Measurements from ENCODE around the gene PACRG. TPM values are rescaled to one million over a fixed set of nuclear protein-coding genes. Genes with fewer than 3 reads are reported as not detected.
"Not testable (repeated sequence)": the region's sequence is repeated elsewhere in the genome, so short reads cannot be mapped to it uniquely, and the experiment has no call there.

PACRG gene
- total RNA-seq (1 to 10 TPM in 1 of 2 donors, under 1 TPM in 1; 0.47 to 3.7 TPM), polyA plus RNA-seq (1 to 10 TPM; 1.1 to 3.8 TPM)

DNA sequence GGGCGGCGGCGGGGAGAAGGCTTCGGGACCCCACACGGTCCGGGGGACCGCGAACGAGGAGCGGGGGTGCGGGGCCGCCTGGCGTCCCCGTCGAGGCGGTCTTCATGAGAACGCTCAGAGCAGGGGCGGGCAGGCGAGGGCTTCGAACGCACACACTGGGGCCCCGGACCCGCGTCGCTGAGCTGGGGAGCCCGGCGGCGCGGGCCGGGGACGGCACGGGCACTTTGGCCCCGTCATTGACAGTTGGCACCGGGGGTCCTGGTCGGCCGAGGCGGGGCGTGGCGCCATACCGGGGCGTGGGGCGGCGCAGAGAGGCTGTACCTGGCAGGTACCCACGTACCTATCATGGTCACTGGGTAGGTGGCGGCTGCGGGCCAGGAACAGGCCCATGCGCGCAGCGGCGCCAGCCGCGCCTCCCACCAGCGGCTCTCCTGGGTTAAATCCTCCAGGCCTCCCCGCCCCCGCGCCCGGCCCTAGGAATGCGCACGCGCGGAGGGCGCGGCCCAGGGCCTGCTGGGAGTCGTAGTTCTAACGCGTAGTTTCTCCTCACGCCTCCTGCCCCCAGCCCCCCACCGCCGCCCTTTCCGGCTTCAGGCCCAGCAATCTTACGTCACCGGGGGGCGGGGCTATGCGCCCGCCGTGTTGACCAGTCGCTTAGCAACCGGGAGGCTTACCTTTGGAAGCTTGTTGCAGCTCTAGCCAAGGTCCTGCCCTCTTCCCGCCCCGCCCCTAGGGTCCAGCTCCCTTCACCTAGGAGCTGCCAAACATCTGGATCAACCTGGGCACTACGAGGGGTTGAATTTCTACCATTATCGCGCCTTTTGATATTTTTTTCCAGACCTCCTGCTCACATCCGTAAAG is at the start of gene PACRG, which contains the start of gene PRKN:
Gene PACRG (plus strand): TSS at position 653 of the 861 bp plus-strand sequence.
Gene PRKN (minus strand): TSS at position 445 of the 861 bp plus-strand sequence.
- Histone ChIP-seq H3K4me1 (ENCODE audit: control insufficient read depth in 4 of 4, insufficient read depth in 4 of 4, low read length in 3 of 4) (peaks cover 0 to 18% (median 10%) of the 10 kb centered on the region in 4 donors), H3K27ac (ENCODE audit: low read depth in 1 of 2, low read length in 2 of 2) (peak within 1 kb of the TSS; percentile 94 to 95), H3K9ac (ENCODE audit: low read depth in 1 of 2, low read length in 2 of 2) (peak within 1 kb of the TSS; percentile 81), H3K36me3 (ENCODE audit: control insufficient read depth in 4 of 4, insufficient read depth in 3 of 4, low read depth in 1 of 4, low read length in 3 of 4) (no peaks in the 10 kb centered on the region), H3K9me3 (ENCODE audit: control insufficient read depth in 4 of 4, low read length in 3 of 4) (no peaks in the 10 kb centered on the region), H3K27me3 (ENCODE audit: control insufficient read depth in 4 of 4, insufficient read depth in 4 of 4, low read length in 3 of 4) (no peaks in the 10 kb centered on the region), H3K4me3 (ENCODE audit: low read depth in 1 of 3, low read length in 3 of 3) (peak within 1 kb of the TSS; percentile 73 to 79 (median 74))
- peak; percentile 98 for DNase-seq (ENCODE audit: low spot score)
- 2% methylated on average over 84 of the region's 84 CpGs for WGBS
- peak in 1 of 2 donors; percentile 40 for TF ChIP-seq RAD21 (IDR thresholded peaks at IDR 0.05)
- TF ChIP-seq EGR1 (IDR thresholded peaks at IDR 0.05; ENCODE audit: low read depth in 2 of 2) = peak; percentile 93 to 98
- TF ChIP-seq HNF4A (conservative IDR thresholded peaks at IDR 0.05) = peak; percentile 55 to 61
- TF ChIP-seq SP1 (IDR thresholded peaks at IDR 0.05) = peak; percentile 70
- TF ChIP-seq, protein P1, sequence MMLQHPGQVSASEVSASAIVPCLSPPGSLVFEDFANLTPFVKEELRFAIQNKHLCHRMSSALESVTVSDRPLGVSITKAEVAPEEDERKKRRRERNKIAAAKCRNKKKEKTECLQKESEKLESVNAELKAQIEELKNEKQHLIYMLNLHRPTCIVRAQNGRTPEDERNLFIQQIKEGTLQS (IDR thresholded peaks at IDR 0.05) = peak; percentile 88
- TF ChIP-seq FOXA2 (IDR thresholded peaks at IDR 0.05) = peak; percentile 24
- TF ChIP-seq, protein P2, sequence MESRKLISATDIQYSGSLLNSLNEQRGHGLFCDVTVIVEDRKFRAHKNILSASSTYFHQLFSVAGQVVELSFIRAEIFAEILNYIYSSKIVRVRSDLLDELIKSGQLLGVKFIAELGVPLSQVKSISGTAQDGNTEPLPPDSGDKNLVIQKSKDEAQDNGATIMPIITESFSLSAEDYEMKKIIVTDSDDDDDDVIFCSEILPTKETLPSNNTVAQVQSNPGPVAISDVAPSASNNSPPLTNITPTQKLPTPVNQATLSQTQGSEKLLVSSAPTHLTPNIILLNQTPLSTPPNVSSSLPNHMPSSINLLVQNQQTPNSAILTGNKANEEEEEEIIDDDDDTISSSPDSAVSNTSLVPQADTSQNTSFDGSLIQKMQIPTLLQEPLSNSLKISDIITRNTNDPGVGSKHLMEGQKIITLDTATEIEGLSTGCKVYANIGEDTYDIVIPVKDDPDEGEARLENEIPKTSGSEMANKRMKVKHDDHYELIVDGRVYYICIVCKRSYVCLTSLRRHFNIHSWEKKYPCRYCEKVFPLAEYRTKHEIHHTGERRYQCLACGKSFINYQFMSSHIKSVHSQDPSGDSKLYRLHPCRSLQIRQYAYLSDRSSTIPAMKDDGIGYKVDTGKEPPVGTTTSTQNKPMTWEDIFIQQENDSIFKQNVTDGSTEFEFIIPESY (IDR thresholded peaks at IDR 0.05) = peak; percentile 16
- peak in 1 of 2 donors; percentile 77 for TF ChIP-seq GABPA (IDR thresholded peaks at IDR 0.05 in 1 of 2, conservative IDR thresholded peaks at IDR 0.05 in 1 of 2)
- TF ChIP-seq, protein P3, sequence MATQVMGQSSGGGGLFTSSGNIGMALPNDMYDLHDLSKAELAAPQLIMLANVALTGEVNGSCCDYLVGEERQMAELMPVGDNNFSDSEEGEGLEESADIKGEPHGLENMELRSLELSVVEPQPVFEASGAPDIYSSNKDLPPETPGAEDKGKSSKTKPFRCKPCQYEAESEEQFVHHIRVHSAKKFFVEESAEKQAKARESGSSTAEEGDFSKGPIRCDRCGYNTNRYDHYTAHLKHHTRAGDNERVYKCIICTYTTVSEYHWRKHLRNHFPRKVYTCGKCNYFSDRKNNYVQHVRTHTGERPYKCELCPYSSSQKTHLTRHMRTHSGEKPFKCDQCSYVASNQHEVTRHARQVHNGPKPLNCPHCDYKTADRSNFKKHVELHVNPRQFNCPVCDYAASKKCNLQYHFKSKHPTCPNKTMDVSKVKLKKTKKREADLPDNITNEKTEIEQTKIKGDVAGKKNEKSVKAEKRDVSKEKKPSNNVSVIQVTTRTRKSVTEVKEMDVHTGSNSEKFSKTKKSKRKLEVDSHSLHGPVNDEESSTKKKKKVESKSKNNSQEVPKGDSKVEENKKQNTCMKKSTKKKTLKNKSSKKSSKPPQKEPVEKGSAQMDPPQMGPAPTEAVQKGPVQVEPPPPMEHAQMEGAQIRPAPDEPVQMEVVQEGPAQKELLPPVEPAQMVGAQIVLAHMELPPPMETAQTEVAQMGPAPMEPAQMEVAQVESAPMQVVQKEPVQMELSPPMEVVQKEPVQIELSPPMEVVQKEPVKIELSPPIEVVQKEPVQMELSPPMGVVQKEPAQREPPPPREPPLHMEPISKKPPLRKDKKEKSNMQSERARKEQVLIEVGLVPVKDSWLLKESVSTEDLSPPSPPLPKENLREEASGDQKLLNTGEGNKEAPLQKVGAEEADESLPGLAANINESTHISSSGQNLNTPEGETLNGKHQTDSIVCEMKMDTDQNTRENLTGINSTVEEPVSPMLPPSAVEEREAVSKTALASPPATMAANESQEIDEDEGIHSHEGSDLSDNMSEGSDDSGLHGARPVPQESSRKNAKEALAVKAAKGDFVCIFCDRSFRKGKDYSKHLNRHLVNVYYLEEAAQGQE (IDR thresholded peaks at IDR 0.05) = no peak
- TF ChIP-seq, protein P4, sequence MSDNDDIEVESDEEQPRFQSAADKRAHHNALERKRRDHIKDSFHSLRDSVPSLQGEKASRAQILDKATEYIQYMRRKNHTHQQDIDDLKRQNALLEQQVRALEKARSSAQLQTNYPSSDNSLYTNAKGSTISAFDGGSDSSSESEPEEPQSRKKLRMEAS (IDR thresholded peaks at IDR 0.05) = no peak
- peak; percentile 70 for TF ChIP-seq NR2F2 (IDR thresholded peaks at IDR 0.05)
- peak; percentile 37 to 47 for TF ChIP-seq RXRA (IDR thresholded peaks at IDR 0.05)
- no peak for TF ChIP-seq YY1 (IDR thresholded peaks at IDR 0.05)
- peak; percentile 69 to 83 for TF ChIP-seq JUND (IDR thresholded peaks at IDR 0.05)

DNA sequence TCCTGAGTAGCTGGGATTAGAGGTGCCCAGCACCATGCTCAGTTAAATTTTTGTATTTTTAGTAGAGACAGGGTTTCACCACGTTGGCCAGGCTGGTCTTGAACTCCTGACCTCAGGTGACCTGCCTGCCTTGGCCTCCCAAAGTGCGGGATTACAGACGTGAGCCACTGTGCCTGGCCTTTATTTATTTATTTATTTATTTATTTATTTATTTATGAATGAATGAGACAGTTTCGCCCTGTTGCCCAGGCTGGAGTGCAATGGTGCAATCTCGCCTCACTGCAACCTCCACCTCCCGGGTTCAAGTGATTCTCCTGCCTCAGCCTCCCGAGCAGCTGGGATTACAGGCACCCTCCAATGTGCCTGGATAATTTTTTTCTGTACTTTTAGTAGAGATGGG is 48.9 kb upstream of the PACRG start:
- 87% methylated on average over 7 of the region's 7 CpGs for WGBS
- not testable (repeated sequence) for H3K4me3 ChIP-seq (ENCODE audit: low read depth in 1 of 3, low read length in 3 of 3); H3K9me3 ChIP-seq (ENCODE audit: control insufficient read depth in 4 of 4, low read length in 3 of 4); DNase-seq (ENCODE audit: low spot score); H3K27ac ChIP-seq (ENCODE audit: low read depth in 1 of 2, low read length in 2 of 2); H3K36me3 ChIP-seq (ENCODE audit: control insufficient read depth in 4 of 4, insufficient read depth in 3 of 4, low read depth in 1 of 4, low read length in 3 of 4); H3K4me1 ChIP-seq (ENCODE audit: control insufficient read depth in 4 of 4, insufficient read depth in 4 of 4, low read length in 3 of 4); H3K27me3 ChIP-seq (ENCODE audit: control insufficient read depth in 4 of 4, insufficient read depth in 4 of 4, low read length in 3 of 4); H3K9ac ChIP-seq (ENCODE audit: low read depth in 1 of 2, low read length in 2 of 2)
